GM23248 (cell line): ENCODE measurements around the gene DNAH7.

ENCODE experiments used
- EZH2 ChIP-seq: fragments of 200-600 bp; sonication (generic); IDR thresholded peaks from 2 replicates; pipeline ENCODE4 v1.6.1; 2018; ENCODE audit warnings: antibody characterized with exemption, mild to moderate bottlenecking; ENCODE audit not compliant: insufficient read depth, poor library complexity, severe bottlenecking
- EZH2phosphoT487 ChIP-seq: fragments of 200-600 bp; sonication (generic); IDR thresholded peaks from 2 replicates; pipeline ENCODE4 v1.6.1; 2018; ENCODE audit warnings: antibody characterized with exemption, moderate library complexity, mild to moderate bottlenecking, low read depth; ENCODE audit not compliant: insufficient read depth

- TF ChIP-seq EZH2phosphoT487 (no peak), EZH2 (no peak)
Measured at GRCh38 chr2:195813421-195813820, 255.2 kb downstream of the DNAH7 start.
